ENCODE data around the gene FKBP1A.

The FKBP1A gene

DNA sequence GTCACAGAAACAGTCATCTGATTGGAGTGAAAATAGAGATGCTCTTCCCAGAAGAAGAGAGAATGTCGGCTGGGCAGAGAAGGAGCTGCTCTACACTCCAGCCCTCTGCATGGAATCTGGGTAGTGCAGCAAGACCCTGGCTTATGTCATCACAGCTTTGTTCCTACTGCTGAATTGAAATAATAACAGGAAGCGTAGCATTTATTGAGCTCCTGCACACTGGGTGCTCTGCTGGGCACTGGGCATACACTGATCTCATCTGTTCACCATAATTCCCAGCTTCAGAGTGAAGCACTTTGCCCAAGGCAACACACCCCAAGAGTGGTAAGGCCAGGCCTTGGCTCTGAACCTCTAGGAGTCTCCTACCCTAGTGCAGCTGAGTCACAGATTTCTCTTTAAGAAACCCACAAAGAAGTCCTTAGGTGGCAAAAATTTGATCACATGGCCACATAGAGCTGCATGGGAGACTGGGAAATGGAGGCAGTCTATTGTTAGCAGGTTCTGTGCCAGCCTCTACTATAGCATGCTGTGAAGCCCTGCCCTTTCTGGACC, 60.0 kb downstream of the FKBP1A start:
- WGBS (ENCODE audit: extremely low coverage, insufficient coverage, insufficient read length), result no CpG with 5 or more reads among the region's 2 CpGs

DNA sequence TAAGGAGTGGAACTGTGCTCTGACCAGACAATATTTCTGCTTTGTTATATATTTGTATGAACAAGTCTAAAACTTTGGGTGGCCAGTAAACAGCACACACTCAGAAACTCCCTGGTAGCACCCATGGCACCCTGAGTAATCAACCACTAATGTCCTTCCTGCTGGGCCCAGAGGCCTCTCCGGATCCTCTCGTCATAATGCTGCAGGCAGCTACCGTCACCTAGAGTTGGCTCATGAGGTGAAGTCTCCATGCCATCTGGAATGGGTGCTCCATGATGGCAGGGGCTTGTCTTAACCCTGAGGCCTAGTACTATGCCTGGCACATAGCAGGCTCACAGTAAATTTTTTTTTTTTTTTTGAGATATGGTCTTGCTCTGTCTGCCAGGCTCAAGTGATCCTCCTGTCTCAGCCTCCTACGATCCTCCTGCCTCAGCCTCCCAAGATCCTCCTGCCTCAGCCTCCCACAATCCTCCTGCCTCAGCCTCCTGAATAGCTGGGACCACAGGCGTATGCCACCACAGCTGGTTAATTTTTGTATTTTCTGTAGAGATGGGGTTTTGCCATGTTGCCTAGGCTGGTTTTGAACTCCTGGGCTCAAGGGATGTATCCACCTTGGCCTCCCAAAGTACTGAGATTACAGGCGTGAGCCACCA, 60.9 kb downstream of the FKBP1A start:
- Histone ChIP-seq H3K23ac (ENCODE audit: low read length) (no peak overlapping the region), H3K79me2 (ENCODE audit: control insufficient read depth, insufficient read depth, low read length, poor library complexity) (no peaks in the 10 kb centered on the region), H4K12ac (ENCODE audit: low read depth, low read length) (no peak overlapping the region), H4K8ac (ENCODE audit: low read depth, low read length) (no peak overlapping the region), H2BK120ac (ENCODE audit: insufficient read depth, low read length, poor library complexity) (no peak overlapping the region), H2BK5ac (ENCODE audit: low read depth, low read length, poor library complexity) (no peak overlapping the region), H2AK5ac (ENCODE audit: low read length) (no peak overlapping the region), H3K9me3 (ENCODE audit: insufficient read depth, low read depth, low read length) (no peaks in the 10 kb centered on the region), H3K18ac (ENCODE audit: low read length) (no peak overlapping the region), H2BK12ac (ENCODE audit: low read length) (no peak overlapping the region), H2AFZ (ENCODE audit: insufficient read depth, low read length, poor library complexity) (no peak overlapping the region), H3K4me3 (ENCODE audit: low read depth, low read length) (no peak overlapping the region), H3K36me3 (ENCODE audit: control insufficient read depth in 1 of 2, insufficient read depth in 2 of 2, low read length in 2 of 2) (peaks cover 5 to 9% of the 10 kb centered on the region in 2 experiments), H3K27me3 (ENCODE audit: insufficient read depth, low read length) (no peaks in the 10 kb centered on the region), H3K4ac (ENCODE audit: low read depth, low read length) (no peak overlapping the region), H4K91ac (ENCODE audit: low read depth, low read length) (no peak overlapping the region), H3K4me2 (ENCODE audit: low read length) (no peak overlapping the region), H3K27ac (ENCODE audit: low read depth, low read length) (no peak overlapping the region), H3K14ac (ENCODE audit: low read length) (no peak overlapping the region), H3K4me1 (ENCODE audit: control insufficient read depth in 1 of 2, insufficient read depth in 2 of 2, low read length in 2 of 2) (peaks cover 9 to 13% of the 10 kb centered on the region in 2 experiments), H3K79me1 (ENCODE audit: low read length) (no peaks in the 10 kb centered on the region), H3K9ac (ENCODE audit: low read length) (no peak overlapping the region)
- WGBS (ENCODE audit: extremely low coverage, insufficient coverage, insufficient read length), result no CpG with 5 or more reads among the region's 6 CpGs
- no peak for DNase-seq

More for the DNA sequence above, 60.0 kb downstream of the FKBP1A start:
- Histone ChIP-seq H4K91ac (ENCODE audit: low read depth, low read length) (no peak overlapping the region), H3K23ac (ENCODE audit: low read length) (no peak overlapping the region), H3K18ac (ENCODE audit: low read length) (no peak overlapping the region), H2AK5ac (ENCODE audit: low read length) (no peak overlapping the region), H3K4me3 (ENCODE audit: low read depth, low read length) (no peak overlapping the region), H3K36me3 (ENCODE audit: control insufficient read depth in 1 of 2, insufficient read depth in 2 of 2, low read length in 2 of 2) (peaks cover 5 to 9% of the 10 kb centered on the region in 2 experiments), H2AFZ (ENCODE audit: insufficient read depth, low read length, poor library complexity) (no peak overlapping the region), H3K9ac (ENCODE audit: low read length) (no peak overlapping the region), H3K79me2 (ENCODE audit: control insufficient read depth, insufficient read depth, low read length, poor library complexity) (no peaks in the 10 kb centered on the region), H2BK12ac (ENCODE audit: low read length) (no peak overlapping the region), H3K79me1 (ENCODE audit: low read length) (no peaks in the 10 kb centered on the region), H3K9me3 (ENCODE audit: insufficient read depth, low read depth, low read length) (no peaks in the 10 kb centered on the region), H4K8ac (ENCODE audit: low read depth, low read length) (no peak overlapping the region), H3K27me3 (ENCODE audit: insufficient read depth, low read length) (no peaks in the 10 kb centered on the region), H4K12ac (ENCODE audit: low read depth, low read length) (no peak overlapping the region), H3K27ac (ENCODE audit: low read depth, low read length) (no peak overlapping the region), H3K4me2 (ENCODE audit: low read length) (no peak overlapping the region), H3K4me1 (ENCODE audit: control insufficient read depth in 1 of 2, insufficient read depth in 2 of 2, low read length in 2 of 2) (peaks cover 5 to 9% of the 10 kb centered on the region in 2 experiments), H3K4ac (ENCODE audit: low read depth, low read length) (no peak overlapping the region), H2BK120ac (ENCODE audit: insufficient read depth, low read length, poor library complexity) (no peak overlapping the region), H2BK5ac (ENCODE audit: low read depth, low read length, poor library complexity) (no peak overlapping the region), H3K14ac (ENCODE audit: low read length) (no peak overlapping the region)
- no peak for DNase-seq

DNA sequence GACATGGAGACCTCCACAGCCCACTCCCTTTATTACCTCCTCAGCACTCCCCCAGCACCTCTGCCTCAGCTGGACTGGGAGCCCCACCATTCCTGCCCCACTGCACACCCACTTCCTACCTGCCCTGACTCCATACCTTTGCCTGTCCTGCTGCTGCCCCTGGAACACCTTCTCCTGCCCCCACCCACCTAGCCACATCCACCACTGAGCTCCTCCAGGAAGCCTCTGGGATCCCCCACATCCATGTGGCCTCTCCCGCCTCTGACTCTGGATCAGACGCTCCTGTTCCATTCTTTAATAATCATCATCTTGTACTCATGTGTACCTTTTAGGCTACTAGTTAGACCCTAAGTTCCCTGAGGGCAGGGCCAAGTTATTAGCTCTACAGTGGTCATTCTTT, 61.8 kb downstream of the FKBP1A start:
- Histone ChIP-seq H3K18ac (ENCODE audit: low read length) (no peak overlapping the region), H4K91ac (ENCODE audit: low read depth, low read length) (no peak overlapping the region), H3K27ac (ENCODE audit: low read depth, low read length) (no peak overlapping the region), H2BK12ac (ENCODE audit: low read length) (no peak overlapping the region), H3K4me1 (ENCODE audit: control insufficient read depth in 1 of 2, insufficient read depth in 2 of 2, low read length in 2 of 2) (peaks cover 12 to 16% of the 10 kb centered on the region in 2 experiments), H2AK5ac (ENCODE audit: low read length) (no peak overlapping the region), H3K14ac (ENCODE audit: low read length) (no peak overlapping the region), H3K23ac (ENCODE audit: low read length) (no peak overlapping the region), H3K79me2 (ENCODE audit: control insufficient read depth, insufficient read depth, low read length, poor library complexity) (no peaks in the 10 kb centered on the region), H4K12ac (ENCODE audit: low read depth, low read length) (no peak overlapping the region), H2BK5ac (ENCODE audit: low read depth, low read length, poor library complexity) (no peak overlapping the region), H3K4ac (ENCODE audit: low read depth, low read length) (peak overlapping the region; percentile 23), H3K79me1 (ENCODE audit: low read length) (peaks cover under 1% of the 10 kb centered on the region), H3K36me3 (ENCODE audit: control insufficient read depth in 1 of 2, insufficient read depth in 2 of 2, low read length in 2 of 2) (peaks cover 5 to 9% of the 10 kb centered on the region in 2 experiments), H4K8ac (ENCODE audit: low read depth, low read length) (no peak overlapping the region), H3K4me2 (ENCODE audit: low read length) (no peak overlapping the region), H3K9me3 (ENCODE audit: insufficient read depth, low read depth, low read length) (no peaks in the 10 kb centered on the region), H2BK120ac (ENCODE audit: insufficient read depth, low read length, poor library complexity) (no peak overlapping the region), H2AFZ (ENCODE audit: insufficient read depth, low read length, poor library complexity) (no peak overlapping the region), H3K4me3 (ENCODE audit: low read depth, low read length) (no peak overlapping the region), H3K27me3 (ENCODE audit: insufficient read depth, low read length) (no peaks in the 10 kb centered on the region), H3K9ac (ENCODE audit: low read length) (no peak overlapping the region)
- no CpG with 5 or more reads among the region's 2 CpGs for WGBS (ENCODE audit: extremely low coverage, insufficient coverage, insufficient read length)
- DNase-seq, result no peak

DNA sequence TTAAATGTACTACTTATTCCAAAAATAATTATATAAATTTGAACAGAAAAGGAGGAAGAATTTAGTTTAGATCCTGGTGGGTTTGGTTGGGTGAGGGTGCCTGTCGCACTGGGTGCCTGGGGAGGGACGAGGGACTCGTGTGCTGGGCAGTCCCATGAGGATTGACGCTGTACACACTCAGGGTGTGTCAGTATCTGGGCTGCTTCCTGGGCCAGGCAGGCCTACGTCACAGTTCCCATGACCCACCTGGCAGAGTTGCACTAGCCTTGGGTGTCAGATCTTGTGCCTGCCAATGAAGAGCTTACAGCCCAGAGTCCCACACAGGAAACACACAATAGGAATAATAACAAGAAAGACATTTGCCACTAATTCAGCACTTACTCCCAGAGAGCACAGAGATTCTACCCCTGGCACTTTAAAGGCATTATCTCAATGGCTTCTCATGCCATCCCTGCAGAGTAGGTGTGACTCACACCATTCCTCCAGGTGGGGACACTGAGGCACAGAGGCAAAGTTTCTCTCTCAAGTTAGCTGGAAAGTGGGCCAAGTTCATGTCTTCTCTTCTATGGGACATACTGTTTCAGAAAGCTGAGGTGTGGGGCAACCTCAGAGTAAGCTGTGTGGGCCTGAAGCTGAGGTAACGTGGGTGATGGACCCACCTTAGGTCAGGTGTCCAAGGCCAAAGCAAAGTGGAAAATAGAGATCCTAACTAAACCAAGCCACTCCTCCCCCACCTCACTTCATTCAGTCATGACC, 62.6 kb downstream of the FKBP1A start:
- Histone ChIP-seq H4K8ac (ENCODE audit: low read depth, low read length) (no peak overlapping the region), H2AK5ac (ENCODE audit: low read length) (no peak overlapping the region), H3K4me1 (ENCODE audit: control insufficient read depth in 1 of 2, insufficient read depth in 2 of 2, low read length in 2 of 2) (peaks cover 15 to 19% of the 10 kb centered on the region in 2 experiments), H2BK120ac (ENCODE audit: insufficient read depth, low read length, poor library complexity) (no peak overlapping the region), H2BK5ac (ENCODE audit: low read depth, low read length, poor library complexity) (no peak overlapping the region), H3K27ac (ENCODE audit: low read depth, low read length) (no peak overlapping the region), H3K79me1 (ENCODE audit: low read length) (peaks cover 9% of the 10 kb centered on the region), H3K9ac (ENCODE audit: low read length) (no peak overlapping the region), H3K9me3 (ENCODE audit: insufficient read depth, low read depth, low read length) (no peaks in the 10 kb centered on the region), H3K4me2 (ENCODE audit: low read length) (no peak overlapping the region), H2BK12ac (ENCODE audit: low read length) (no peak overlapping the region), H3K18ac (ENCODE audit: low read length) (no peak overlapping the region), H4K12ac (ENCODE audit: low read depth, low read length) (no peak overlapping the region), H4K91ac (ENCODE audit: low read depth, low read length) (no peak overlapping the region), H3K4me3 (ENCODE audit: low read depth, low read length) (peak overlapping the region; percentile 50), H3K27me3 (ENCODE audit: insufficient read depth, low read length) (no peaks in the 10 kb centered on the region), H3K79me2 (ENCODE audit: control insufficient read depth, insufficient read depth, low read length, poor library complexity) (peaks cover 7% of the 10 kb centered on the region), H3K14ac (ENCODE audit: low read length) (no peak overlapping the region), H2AFZ (ENCODE audit: insufficient read depth, low read length, poor library complexity) (no peak overlapping the region), H3K36me3 (ENCODE audit: control insufficient read depth in 1 of 2, insufficient read depth in 2 of 2, low read length in 2 of 2) (peaks cover 5 to 9% of the 10 kb centered on the region in 2 experiments), H3K23ac (ENCODE audit: low read length) (no peak overlapping the region), H3K4ac (ENCODE audit: low read depth, low read length) (peak overlapping the region; percentile 22)
- no CpG with 5 or more reads among the region's 6 CpGs for WGBS (ENCODE audit: extremely low coverage, insufficient coverage, insufficient read length)
- no peak for DNase-seq
